Vagina (tissue), 2 donors: ENCODE results near the gene UBXN7.
"Not testable (repeated sequence)": the region's sequence is repeated elsewhere in the genome, so short reads cannot be mapped to it uniquely, and the experiment has no call there.

Source experiments
- CTCF ChIP-seq, 3 experiments: fragments of 450-650 bp in 2 of 3; fragments of 200-600 bp in 1 of 3; sonication (generic) in 1 of 3; IDR thresholded peaks; one replicate each; pipeline ENCODE4 v1.5.1; 2017 to 2019; ENCODE audit warnings: antibody characterized with exemption in 3 of 3, mild to moderate bottlenecking in 2 of 3, moderate library complexity in 2 of 3
- POLR2A ChIP-seq, 2 donors: fragments of 450-650 bp; IDR thresholded peaks; one replicate each; pipeline ENCODE4 v1.6.1; 2017; ENCODE audit warnings: antibody characterized with exemption in 2 of 2, mild to moderate bottlenecking in 2 of 2, moderate library complexity in 2 of 2

- not testable (repeated sequence) for TF ChIP-seq CTCF, POLR2A (IDR thresholded peaks at IDR 0.05)
Observed at GRCh38 chr3:196343917-196344316, 88.3 kb downstream of the UBXN7 start.
